GM10266 (cell line): ENCODE data around the gene MYL6B.

Source experiments
- DNase-seq: peaks from one replicate; pipeline ENCODE4 v3.0.0; 2012; ENCODE audit errors: extremely low spot score
- CTCF ChIP-seq: IDR thresholded peaks from 2 replicates; pipeline ENCODE4 v1.5.1; 2012; ENCODE audit warnings: mild to moderate bottlenecking, low read depth; ENCODE audit not compliant: control insufficient read depth, insufficient read depth; ENCODE audit errors: missing control alignments

The MYL6B gene

GRCh38 chr12:56152132-56152755 is at the start of gene MYL6B:
TSS of gene MYL6B (plus strand) at chr12:56152587. CDS start at chr12:56153919, 1,332 bp downstream.
- peak; percentile 88 for DNase-seq
- TF ChIP-seq CTCF: no peak

DNA sequence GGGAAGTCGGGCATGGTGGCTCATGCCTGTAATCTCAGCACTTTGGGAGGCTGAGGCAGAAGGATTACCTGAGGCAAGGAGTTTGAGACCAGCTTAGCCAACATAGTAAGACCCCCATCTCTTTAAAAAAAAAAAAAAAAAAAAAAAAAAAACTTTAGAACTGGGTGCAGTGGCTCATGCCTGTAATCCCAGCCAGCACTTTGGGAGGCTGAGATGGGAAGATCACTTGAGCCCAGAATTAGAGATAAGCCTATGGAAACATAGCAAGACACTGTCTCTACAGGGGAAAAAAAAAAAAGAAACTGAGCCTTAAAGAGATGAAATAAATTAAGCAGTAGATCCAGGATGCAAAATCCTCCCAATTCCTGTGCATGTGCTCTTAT is 49.7 kb upstream of the MYL6B start:
- no peak for TF ChIP-seq CTCF
- DNase-seq: no peak

DNA sequence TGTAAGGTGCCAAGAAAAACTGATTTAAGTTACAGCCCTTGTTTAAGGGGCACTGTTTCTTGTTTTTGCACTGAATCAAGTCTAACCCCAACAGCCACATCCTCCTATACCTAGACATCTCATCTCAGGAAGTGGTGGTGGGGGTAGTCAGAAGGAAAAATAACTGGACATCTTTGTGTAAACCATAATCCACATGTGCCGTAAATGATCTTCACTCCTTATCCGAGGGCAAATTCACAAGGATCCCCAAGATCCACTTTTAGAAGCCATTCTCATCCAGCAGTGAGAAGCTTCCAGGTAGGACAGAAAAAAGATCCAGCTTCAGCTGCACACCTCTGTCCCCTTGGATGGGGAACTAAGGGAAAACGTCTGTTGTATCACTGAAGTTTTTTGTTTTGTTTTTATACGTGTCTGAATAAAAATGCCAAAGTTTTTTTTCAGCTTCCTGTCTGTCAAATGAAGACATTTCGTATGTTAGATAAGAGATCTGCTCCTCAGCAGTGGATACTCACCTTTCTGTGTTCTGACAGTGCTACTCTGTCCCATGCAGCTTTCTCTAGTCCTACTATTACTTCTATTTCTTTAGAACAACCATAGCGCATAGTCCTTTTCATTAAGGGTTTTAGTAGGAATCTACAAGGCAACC is 49.2 kb upstream of the MYL6B start:
- no peak for DNase-seq
- no peak for TF ChIP-seq CTCF

DNA sequence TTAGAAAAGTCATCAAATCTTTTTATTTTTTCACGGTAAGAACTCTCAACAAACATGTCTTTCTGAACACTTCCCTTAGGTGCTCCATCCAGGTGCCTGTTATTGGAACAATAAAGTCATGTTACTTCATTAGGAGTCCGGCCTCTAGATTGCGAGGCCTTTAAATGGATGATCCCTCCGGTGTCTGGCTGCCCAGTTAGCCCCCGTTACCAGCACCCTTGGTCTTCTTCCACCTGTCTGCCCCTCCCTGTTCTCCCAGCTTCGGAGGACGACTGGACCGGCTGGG is 48.6 kb upstream of the MYL6B start:
- DNase-seq: no peak
- TF ChIP-seq CTCF: no peak

DNA sequence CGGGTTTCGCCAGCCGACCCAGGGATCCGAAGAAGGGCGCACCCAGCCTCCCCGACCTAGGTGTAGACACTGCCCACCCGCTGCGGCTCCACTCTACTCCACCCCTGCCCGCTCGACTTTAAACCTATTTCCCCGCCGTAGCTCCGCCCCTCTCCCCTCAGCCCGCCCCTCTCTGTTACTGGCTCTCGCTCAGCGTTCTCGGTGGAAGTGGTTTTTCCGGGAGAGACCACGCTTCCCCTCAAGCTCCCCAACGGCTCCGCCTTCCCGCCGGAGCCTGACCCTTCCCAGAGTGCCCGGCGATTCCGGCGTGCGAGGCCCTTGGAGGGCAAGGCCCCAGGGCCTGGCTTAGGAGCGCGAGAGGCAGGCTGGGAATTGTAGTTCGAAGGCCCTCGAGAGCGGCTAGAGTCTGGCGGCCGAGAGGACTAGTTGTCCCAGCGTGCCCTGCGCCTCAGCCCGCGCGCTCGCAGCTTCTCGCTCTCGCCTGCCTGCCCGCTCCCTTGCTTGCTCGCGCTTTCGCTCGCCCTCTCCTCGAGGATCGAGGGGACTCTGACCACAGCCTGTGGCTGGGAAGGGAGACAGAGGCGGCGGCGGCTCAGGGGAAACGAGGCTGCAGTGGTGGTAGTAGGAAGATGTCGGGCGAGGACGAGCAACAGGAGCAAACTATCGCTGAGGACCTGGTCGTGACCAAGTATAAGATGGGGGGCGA is 48.1 kb upstream of the MYL6B start, which contains the start of gene PA2G4:
TSS of gene PA2G4 (plus strand) at position 451 of the 706 bp plus-strand sequence. CDS start at position 630, 179 bp downstream.
- peak; percentile 91 for DNase-seq
- no peak for TF ChIP-seq CTCF

DNA sequence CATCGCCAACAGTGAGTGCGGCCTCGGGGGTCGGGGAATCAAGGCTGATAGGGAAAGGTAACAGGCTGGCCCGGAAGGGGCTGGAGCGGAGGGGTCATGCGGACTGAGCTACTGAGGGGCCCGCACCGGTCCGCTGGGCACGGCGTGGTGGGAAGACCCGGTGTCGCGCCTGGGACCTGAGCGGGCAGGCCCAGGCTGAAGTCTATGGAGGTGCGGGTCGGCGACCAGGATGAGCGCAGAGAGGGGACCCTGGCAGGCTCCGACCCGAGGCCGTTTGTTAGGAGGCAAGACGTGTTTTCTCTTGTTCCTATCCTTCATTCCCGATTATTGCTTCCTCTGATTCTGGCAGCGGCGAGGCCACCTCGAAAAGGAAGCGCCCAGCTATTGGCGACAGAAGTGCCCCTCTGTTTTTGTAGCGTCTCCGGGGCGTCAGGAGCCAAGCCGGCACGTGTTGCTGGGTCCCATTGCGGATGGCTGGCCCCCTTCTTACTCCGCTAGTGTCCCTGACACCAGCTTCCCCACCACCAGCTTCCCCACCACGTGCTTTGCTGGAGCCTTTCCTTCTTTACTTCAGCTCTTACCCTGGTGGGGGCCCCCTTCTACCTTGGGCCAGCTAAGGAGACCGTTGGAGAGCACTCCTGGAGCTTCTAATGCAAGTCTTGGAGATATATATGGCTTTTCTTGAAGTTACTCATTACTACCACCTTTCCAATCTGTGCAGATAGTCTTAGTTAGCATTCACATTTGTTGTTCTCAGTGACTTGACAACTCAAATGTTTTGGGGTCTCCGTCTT is 47.4 kb upstream of the MYL6B start:
- no peak for TF ChIP-seq CTCF
- no peak for DNase-seq

DNA sequence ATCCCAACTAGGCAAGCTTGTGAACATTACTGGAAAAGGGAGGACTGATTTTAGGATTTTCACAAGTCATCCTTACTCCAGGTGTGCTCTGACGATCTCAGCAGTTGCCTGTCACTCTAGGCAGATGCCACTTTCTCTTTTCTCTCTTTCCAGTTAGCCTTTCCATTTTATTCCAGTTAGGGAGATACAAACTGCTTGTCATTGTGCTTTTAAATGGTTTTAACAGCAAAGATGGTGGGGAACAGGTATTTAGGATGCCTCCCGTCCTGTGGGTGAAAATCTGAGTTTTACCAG is 46.8 kb upstream of the MYL6B start:
- TF ChIP-seq CTCF: no peak

More for the DNA sequence above, 46.8 kb upstream of the MYL6B start:
- DNase-seq: no peak
